LNCAP (cell line): Measurements from ENCODE around the gene RCC2.

Experiments used
- TF ChIP-seq, protein P1 (sequence below): fragments of 450-650 bp; IDR thresholded peaks from 2 replicates; pipeline ENCODE4 v1.5.1; 2017; ENCODE audit warnings: mild to moderate bottlenecking

The RCC2 gene

DNA sequence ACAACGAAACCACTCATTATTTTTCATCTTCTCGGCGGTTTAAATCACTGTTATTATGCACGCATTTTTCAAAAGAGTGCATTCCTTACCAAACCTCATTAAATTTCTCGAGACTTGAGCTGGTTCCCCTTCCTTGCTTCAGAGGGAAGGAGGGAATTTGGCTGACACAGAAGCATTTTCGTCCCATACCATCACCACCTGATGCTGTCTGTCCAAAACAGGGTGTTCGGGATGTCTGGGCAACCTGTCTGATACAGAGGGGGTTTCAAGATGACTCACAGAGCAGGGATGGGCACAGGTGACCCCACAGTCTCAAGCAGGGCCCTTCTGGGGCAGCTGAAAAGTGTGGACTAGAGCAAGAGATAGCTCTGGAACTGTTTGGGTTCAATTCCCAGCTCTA is 12.3 kb upstream of the RCC2 start:
- TF ChIP-seq, protein P1, sequence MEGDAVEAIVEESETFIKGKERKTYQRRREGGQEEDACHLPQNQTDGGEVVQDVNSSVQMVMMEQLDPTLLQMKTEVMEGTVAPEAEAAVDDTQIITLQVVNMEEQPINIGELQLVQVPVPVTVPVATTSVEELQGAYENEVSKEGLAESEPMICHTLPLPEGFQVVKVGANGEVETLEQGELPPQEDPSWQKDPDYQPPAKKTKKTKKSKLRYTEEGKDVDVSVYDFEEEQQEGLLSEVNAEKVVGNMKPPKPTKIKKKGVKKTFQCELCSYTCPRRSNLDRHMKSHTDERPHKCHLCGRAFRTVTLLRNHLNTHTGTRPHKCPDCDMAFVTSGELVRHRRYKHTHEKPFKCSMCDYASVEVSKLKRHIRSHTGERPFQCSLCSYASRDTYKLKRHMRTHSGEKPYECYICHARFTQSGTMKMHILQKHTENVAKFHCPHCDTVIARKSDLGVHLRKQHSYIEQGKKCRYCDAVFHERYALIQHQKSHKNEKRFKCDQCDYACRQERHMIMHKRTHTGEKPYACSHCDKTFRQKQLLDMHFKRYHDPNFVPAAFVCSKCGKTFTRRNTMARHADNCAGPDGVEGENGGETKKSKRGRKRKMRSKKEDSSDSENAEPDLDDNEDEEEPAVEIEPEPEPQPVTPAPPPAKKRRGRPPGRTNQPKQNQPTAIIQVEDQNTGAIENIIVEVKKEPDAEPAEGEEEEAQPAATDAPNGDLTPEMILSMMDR, result no peak

DNA sequence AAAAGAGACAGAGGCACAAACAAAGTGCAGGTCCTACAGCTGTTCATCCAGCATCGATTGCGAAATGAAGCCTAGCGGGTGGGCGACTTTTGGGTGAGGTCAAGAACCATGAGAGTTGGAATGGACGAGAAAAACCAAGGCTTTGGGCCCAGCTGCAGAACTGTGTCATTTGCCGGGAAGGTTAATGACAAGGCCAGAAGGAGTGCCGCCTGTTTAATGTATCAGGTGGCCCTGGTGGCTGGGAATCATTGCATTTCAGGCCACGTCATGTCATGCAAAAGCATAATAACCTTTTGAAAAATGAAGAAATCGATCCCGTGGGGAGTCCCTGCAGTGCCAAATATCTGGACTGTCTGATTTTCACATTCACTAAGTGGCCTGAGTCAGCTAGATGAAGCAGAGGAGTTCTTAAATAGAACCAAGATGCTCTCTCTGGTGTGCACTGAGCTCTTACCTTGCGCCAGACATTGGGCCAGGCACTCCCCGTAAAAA is 8.1 kb upstream of the RCC2 start:
- TF ChIP-seq, protein P1, result no peak

DNA sequence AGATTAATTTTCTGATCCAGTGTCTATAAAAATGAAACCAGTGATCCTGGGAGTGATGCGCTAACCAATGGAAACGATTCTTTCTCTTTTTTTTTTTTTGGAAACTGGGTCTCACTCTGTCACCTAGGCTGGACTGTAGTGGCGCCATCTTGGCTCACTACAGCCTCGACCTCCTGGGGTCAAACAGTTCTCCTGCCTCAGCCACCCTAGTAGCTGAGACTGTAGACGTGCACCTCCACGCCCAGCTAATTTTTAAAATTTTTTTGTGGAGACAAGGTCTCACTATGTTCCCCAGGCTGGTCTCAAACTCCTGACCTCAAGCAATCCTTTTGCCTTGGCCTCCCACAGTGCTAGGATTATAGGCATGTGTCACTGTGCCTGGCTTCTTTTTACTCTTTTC is 3.4 kb upstream of the RCC2 start:
- TF ChIP-seq, protein P1, result no peak

DNA sequence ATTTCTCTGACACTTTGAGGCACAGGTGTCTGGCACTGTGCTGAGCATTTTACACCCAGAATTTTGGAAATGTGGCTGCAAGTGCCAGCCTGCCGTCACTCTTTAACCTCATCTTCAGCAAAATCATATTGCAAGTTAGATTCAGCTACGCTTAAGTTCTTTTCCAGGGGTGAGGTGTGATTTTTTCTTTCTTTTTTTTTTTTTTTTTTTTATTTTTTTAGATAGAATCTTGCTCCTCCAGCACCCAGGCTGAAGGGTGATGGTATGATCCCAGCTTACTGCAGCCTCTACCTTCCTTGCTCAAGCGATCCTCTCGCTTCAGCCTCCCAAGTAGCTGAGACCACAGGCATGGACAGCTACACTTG is 2.5 kb upstream of the RCC2 start:
- TF ChIP-seq, protein P1, result no peak

DNA sequence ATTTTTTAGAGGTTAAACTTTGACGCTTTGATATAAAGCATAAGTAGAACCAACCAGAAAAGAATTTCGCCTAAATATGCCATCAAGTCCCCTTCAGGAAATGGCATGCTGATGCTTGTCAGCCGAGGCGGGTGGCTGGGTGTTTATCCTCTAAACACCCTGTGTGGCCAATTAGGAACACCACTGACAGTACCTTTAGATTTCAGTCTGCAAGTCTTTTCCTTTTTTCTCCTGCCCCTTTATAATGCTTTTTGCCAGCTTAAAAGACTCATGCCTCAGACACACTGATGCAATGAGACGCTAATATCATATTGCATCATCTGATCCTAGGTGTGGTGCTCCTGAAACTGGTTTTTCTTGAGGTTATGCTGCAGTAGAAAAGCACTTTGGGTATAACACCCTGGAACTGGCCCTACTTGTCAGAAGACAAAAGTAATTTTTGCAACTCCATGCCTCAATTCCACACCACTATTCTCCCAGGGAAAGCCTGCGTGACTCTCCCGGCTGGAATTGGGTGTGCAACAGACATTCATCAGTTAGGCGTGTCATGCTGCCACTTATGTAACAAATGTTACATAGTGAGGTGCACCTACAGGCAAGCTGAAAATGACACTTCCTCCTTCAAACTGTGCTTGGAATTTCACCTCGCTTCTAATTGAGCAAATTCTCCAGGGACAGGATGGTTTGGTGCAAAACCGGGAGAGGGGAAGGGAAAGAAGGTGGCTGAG is 2.0 kb upstream of the RCC2 start:
- TF ChIP-seq, protein P1, result no peak

DNA sequence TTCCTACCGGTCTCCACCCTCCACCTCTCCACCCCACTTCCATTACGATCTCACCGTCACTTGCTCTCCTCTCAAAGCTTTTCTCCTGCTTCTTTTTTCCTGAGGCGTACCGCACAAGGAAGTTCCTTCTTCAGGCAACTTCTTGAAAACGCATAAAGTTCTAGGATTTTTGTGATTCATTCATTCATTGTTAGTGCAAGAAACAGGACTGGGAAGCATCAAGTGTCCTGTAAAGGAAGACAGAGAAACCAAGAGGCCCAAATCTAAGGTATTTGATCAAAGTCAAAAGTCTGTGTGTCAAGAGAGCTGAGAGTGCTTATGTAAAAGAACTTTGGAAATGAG is 1.3 kb upstream of the RCC2 start:
- TF ChIP-seq, protein P1, result no peak

DNA sequence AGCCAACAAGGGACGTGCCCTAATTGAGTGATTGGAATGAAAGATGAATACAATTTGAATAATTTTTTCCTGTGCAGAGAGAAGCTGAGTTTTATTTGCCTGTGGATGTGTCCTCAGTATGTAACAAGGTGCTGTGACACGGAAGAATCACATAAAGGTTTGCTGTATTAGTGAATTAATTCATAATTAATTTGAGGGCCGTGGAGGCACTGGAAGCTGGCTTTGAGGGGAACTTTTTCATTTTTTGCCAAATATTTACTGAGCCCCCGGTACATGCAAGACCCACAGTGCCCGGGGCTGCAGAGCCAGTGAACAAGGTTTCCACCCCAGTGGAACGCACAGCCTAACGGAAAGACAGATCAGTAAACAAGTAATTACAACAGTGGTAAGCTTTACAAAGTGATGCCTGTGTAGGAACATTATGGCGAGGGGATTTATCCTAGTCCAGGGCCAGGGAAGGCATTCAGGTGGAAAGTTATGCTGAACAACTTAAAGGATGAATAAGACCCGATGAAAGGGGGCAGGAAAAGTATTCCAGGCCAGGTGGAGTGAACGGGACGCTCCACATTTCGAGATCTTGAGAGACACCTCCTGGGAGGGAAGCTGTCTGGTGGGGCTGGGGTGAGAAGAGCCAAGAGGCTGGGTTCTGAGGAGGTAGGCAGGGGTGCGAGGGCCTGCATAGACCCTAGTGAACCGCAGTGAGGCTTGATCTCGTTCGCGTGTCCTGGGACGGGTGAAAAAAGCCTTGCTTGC is 773 bp upstream of the RCC2 start:
- TF ChIP-seq, protein P1, result no peak
